ENCODE data around the gene MIB1.

GRCh38 chr18:21702602-21703001 lies 38.0 kb upstream of the MIB1 start:
- TF ChIP-seq, protein P1, sequence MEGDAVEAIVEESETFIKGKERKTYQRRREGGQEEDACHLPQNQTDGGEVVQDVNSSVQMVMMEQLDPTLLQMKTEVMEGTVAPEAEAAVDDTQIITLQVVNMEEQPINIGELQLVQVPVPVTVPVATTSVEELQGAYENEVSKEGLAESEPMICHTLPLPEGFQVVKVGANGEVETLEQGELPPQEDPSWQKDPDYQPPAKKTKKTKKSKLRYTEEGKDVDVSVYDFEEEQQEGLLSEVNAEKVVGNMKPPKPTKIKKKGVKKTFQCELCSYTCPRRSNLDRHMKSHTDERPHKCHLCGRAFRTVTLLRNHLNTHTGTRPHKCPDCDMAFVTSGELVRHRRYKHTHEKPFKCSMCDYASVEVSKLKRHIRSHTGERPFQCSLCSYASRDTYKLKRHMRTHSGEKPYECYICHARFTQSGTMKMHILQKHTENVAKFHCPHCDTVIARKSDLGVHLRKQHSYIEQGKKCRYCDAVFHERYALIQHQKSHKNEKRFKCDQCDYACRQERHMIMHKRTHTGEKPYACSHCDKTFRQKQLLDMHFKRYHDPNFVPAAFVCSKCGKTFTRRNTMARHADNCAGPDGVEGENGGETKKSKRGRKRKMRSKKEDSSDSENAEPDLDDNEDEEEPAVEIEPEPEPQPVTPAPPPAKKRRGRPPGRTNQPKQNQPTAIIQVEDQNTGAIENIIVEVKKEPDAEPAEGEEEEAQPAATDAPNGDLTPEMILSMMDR (IDR thresholded peaks at IDR 0.05): no peak
- no peak for TF ChIP-seq POLR2AphosphoS5 (IDR thresholded peaks at IDR 0.05)

Data from breast epithelium (tissue), 3 donors.